DOHH2 (cell line): ENCODE results near the gene NBEA.

Source experiments
- H3F3A ChIP-seq: fragments of 200-600 bp; sonication (generic), shearing (Covaris generic); 2 replicates; pipeline ENCODE4 v1.6.0; 2016; ENCODE audit warnings: antibody characterized with exemption, mild to moderate bottlenecking; ENCODE audit not compliant: control insufficient read depth, insufficient read depth
- H3K27ac ChIP-seq: fragments of 200-600 bp; sonication (generic); 2 replicates; pipeline ENCODE4 v1.5.1; 2014; ENCODE audit warnings: low read depth, mild to moderate bottlenecking, low read length, moderate library complexity
- H3K27me3 ChIP-seq: fragments of 200-600 bp; sonication (generic); 2 replicates; pipeline ENCODE4 v1.6.1; 2014; ENCODE audit warnings: mild to moderate bottlenecking, low read length, mixed read lengths; ENCODE audit not compliant: control insufficient read depth
- H3K36me3 ChIP-seq: fragments of 200-600 bp; sonication (generic); 2 replicates; pipeline ENCODE4 v1.6.1; 2014; ENCODE audit warnings: mild to moderate bottlenecking, low read length, moderate library complexity, mixed read lengths; ENCODE audit not compliant: control insufficient read depth
- H3K4me1 ChIP-seq: fragments of 200-600 bp; sonication (generic); 2 replicates; pipeline ENCODE4 v1.6.1; 2014; ENCODE audit warnings: mild to moderate bottlenecking, low read length, mixed read lengths; ENCODE audit not compliant: control insufficient read depth
- H3K4me2 ChIP-seq: fragments of 200-600 bp; sonication (generic); 2 replicates; pipeline ENCODE4 v1.6.0; 2014; ENCODE audit warnings: mild to moderate bottlenecking, low read length, moderate library complexity
- H3K4me3 ChIP-seq: fragments of 200-600 bp; sonication (generic); 2 replicates; pipeline ENCODE4 v1.5.1; 2014; ENCODE audit warnings: mild to moderate bottlenecking, low read length, mixed read lengths
- H3K79me2 ChIP-seq: fragments of 200-600 bp; sonication (generic); 2 replicates; pipeline ENCODE4 v1.6.1; 2014; ENCODE audit warnings: mild to moderate bottlenecking, low read length, mixed read lengths; ENCODE audit not compliant: control insufficient read depth
- H3K9me2 ChIP-seq: fragments of 200-600 bp; sonication (generic); replicated peaks from 2 replicates; pipeline ENCODE4 v1.6.1; 2014; ENCODE audit warnings: mild to moderate bottlenecking, low read length, mixed read lengths; ENCODE audit not compliant: control insufficient read depth
- H3K9me3 ChIP-seq: fragments of 200-600 bp; sonication (generic); 2 replicates; pipeline ENCODE4 v1.6.1; 2014; ENCODE audit warnings: antibody characterized with exemption, low read length, mixed read lengths; ENCODE audit not compliant: control insufficient read depth, insufficient read depth
- H4K20me1 ChIP-seq: fragments of 200-600 bp; sonication (generic); 2 replicates; pipeline ENCODE4 v1.6.0; 2014; ENCODE audit warnings: low read depth, mild to moderate bottlenecking, antibody characterized with exemption, low read length, moderate library complexity; ENCODE audit not compliant: control insufficient read depth, insufficient read depth
- EZH2phosphoT487 ChIP-seq: fragments of 200-600 bp; sonication (generic); IDR thresholded peaks from 2 replicates; pipeline ENCODE4 v1.6.1; 2017; ENCODE audit warnings: borderline replicate concordance, mild to moderate bottlenecking, antibody characterized with exemption, low read length, moderate library complexity, mixed read lengths
- TF ChIP-seq, protein P1 (sequence below): fragments of 200-600 bp; sonication (generic); IDR thresholded peaks from one replicate; pipeline ENCODE4 v1.5.1; 2014; ENCODE audit warnings: antibody characterized with exemption, mild to moderate bottlenecking, low read depth, low read length; ENCODE audit not compliant: poor library complexity, severe bottlenecking

Gene NBEA

GRCh38 chr13:35140831-35141230, 198.8 kb downstream of the NBEA start:
- Histone ChIP-seq H3K27ac (no peak overlapping the region), H3K9me2 (no peaks in the 10 kb centered on the region), H4K20me1 (no peaks in the 10 kb centered on the region), H3K9me3 (peaks cover 2% of the 10 kb centered on the region; the same call in 1 of the 2 replicates), H3F3A (no peaks in the 10 kb centered on the region), H3K36me3 (peaks cover 3% of the 10 kb centered on the region; the same call in 1 of the 2 replicates), H3K4me2 (no peak overlapping the region), H3K79me2 (no peaks in the 10 kb centered on the region), H3K4me3 (no peak overlapping the region), H3K4me1 (no peaks in the 10 kb centered on the region), H3K27me3 (no peaks in the 10 kb centered on the region)
- TF ChIP-seq, protein P1, sequence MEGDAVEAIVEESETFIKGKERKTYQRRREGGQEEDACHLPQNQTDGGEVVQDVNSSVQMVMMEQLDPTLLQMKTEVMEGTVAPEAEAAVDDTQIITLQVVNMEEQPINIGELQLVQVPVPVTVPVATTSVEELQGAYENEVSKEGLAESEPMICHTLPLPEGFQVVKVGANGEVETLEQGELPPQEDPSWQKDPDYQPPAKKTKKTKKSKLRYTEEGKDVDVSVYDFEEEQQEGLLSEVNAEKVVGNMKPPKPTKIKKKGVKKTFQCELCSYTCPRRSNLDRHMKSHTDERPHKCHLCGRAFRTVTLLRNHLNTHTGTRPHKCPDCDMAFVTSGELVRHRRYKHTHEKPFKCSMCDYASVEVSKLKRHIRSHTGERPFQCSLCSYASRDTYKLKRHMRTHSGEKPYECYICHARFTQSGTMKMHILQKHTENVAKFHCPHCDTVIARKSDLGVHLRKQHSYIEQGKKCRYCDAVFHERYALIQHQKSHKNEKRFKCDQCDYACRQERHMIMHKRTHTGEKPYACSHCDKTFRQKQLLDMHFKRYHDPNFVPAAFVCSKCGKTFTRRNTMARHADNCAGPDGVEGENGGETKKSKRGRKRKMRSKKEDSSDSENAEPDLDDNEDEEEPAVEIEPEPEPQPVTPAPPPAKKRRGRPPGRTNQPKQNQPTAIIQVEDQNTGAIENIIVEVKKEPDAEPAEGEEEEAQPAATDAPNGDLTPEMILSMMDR, result no peak
- TF ChIP-seq EZH2phosphoT487, result no peak

GRCh38 chr13:35143123-35143522, 201.1 kb downstream of the NBEA start:
- no peaks in the 10 kb centered on the region for H4K20me1 ChIP-seq
- H3K27me3 ChIP-seq, result no peaks in the 10 kb centered on the region
- H3K4me2 ChIP-seq, result no peak overlapping the region
- no peak overlapping the region for H3K4me3 ChIP-seq
- TF ChIP-seq EZH2phosphoT487, result no peak
- TF ChIP-seq, protein P1, result no peak
- H3K79me2 ChIP-seq, result no peaks in the 10 kb centered on the region
- H3K4me1 ChIP-seq, result no peaks in the 10 kb centered on the region
- H3K36me3 ChIP-seq, result peaks cover 3% of the 10 kb centered on the region; the same call in 1 of the 2 replicates
- H3K27ac ChIP-seq, result no peak overlapping the region
- peaks cover 12% of the 10 kb centered on the region; the same call in 1 of the 2 replicates for H3K9me3 ChIP-seq
- no peaks in the 10 kb centered on the region for H3F3A ChIP-seq
- no peaks in the 10 kb centered on the region for H3K9me2 ChIP-seq

GRCh38 chr13:35144166-35144890, 202.3 kb downstream of the NBEA start:
- H3K4me2 ChIP-seq, result no peak overlapping the region

More at GRCh38 chr13:35144166-35144890, 202.3 kb downstream of the NBEA start:
- no peaks in the 10 kb centered on the region for H3K9me2 ChIP-seq
- H3F3A ChIP-seq, result no peaks in the 10 kb centered on the region
- no peaks in the 10 kb centered on the region for H3K4me1 ChIP-seq
- no peaks in the 10 kb centered on the region for H3K79me2 ChIP-seq
- peaks cover 12% of the 10 kb centered on the region; the same call in 1 of the 2 replicates for H3K9me3 ChIP-seq
- H3K27me3 ChIP-seq, result no peaks in the 10 kb centered on the region
- TF ChIP-seq EZH2phosphoT487, result no peak
- TF ChIP-seq, protein P1, result no peak
- H4K20me1 ChIP-seq, result no peaks in the 10 kb centered on the region
- H3K4me3 ChIP-seq, result no peak overlapping the region
- H3K27ac ChIP-seq, result no peak overlapping the region
- H3K36me3 ChIP-seq, result peaks cover 3% of the 10 kb centered on the region; the same call in 1 of the 2 replicates
